HepG2 (cell line): ENCODE data around the gene DYTN. TPM values are rescaled to one million over a fixed set of nuclear protein-coding genes. Genes with fewer than 3 reads are reported as not detected.
A peak's percentile ranks its signal among the peaks of the same experiment; 100 is the strongest.

ENCODE experiments used
- ARID2 ChIP-seq: sonication (generic); formaldehyde crosslinking; IDR thresholded peaks from 2 replicates; pipeline ENCODE4 v1.8.1; 2022; ENCODE audit warnings: mild to moderate bottlenecking, missing genetic modification reagents, borderline replicate concordance
- ARNT2 ChIP-seq: sonication (generic); formaldehyde crosslinking; IDR thresholded peaks from 2 replicates; pipeline ENCODE4 v1.8.0; 2022; ENCODE audit warnings: mild to moderate bottlenecking, low read depth, missing genetic modification reagents, moderate library complexity
- KLF12 ChIP-seq: sonication (generic); formaldehyde crosslinking; IDR thresholded peaks from 2 replicates; pipeline ENCODE4 v1.4.0; 2020; ENCODE audit warnings: missing genetic modification reagents, borderline replicate concordance
- KLF6 ChIP-seq: IDR thresholded peaks from 2 replicates; pipeline ENCODE4 v1.8.0; 2016; ENCODE audit warnings: missing biosample characterization, missing genetic modification reagents
- LCORL ChIP-seq, 2 experiments: fragments of 450-650 bp in 1 of 2; sonication (generic) in 1 of 2; formaldehyde crosslinking in 1 of 2; IDR thresholded peaks; 2 replicates each; pipeline versions ENCODE4 v1.5.0 to v1.6.1; 2017 to 2020; ENCODE audit warnings: antibody characterized with exemption in 1 of 2, missing genetic modification reagents in 1 of 2
- MYC ChIP-seq: sonication (generic); formaldehyde crosslinking; IDR thresholded peaks from 2 replicates; pipeline ENCODE4 v1.9.0; 2021; ENCODE audit warnings: missing genetic modification reagents, borderline replicate concordance
- SSRP1 ChIP-seq: IDR thresholded peaks from 2 replicates; pipeline ENCODE4 v1.6.1; 2016; ENCODE audit warnings: control low read depth
- ZNF160 ChIP-seq: sonication (generic); formaldehyde crosslinking; IDR thresholded peaks from 2 replicates; pipeline ENCODE4 v1.8.0; 2022; ENCODE audit warnings: mild to moderate bottlenecking, inconsistent platforms, missing genetic modification reagents
- ZNF230 ChIP-seq: sonication (generic); formaldehyde crosslinking; IDR thresholded peaks from 2 replicates; pipeline ENCODE4 v1.4.0; 2020; ENCODE audit warnings: mild to moderate bottlenecking, missing genetic modification reagents
- ZNF326 ChIP-seq: sonication (generic); formaldehyde crosslinking; IDR thresholded peaks from 2 replicates; pipeline ENCODE4 v1.4.0; 2020; ENCODE audit warnings: missing genetic modification reagents, borderline replicate concordance
- ZNF333 ChIP-seq: sonication (generic); formaldehyde crosslinking; IDR thresholded peaks from 2 replicates; pipeline ENCODE4 v1.4.0; 2020; ENCODE audit warnings: mild to moderate bottlenecking, missing genetic modification reagents, borderline replicate concordance
- ZNF547 ChIP-seq: sonication (generic); formaldehyde crosslinking; IDR thresholded peaks from 2 replicates; pipeline ENCODE4 v1.5.1; 2020; ENCODE audit warnings: mild to moderate bottlenecking, missing genetic modification reagents
- ZNF670 ChIP-seq: sonication (generic); formaldehyde crosslinking; IDR thresholded peaks from 2 replicates; pipeline ENCODE4 v1.8.0; 2022; ENCODE audit warnings: mild to moderate bottlenecking, missing genetic modification reagents, borderline replicate concordance
- ZNF724P ChIP-seq: sonication (generic); formaldehyde crosslinking; IDR thresholded peaks from 2 replicates; pipeline ENCODE4 v1.8.0; 2022; ENCODE audit warnings: missing genetic modification reagents, borderline replicate concordance
- ZNF773 ChIP-seq: sonication (generic); formaldehyde crosslinking; IDR thresholded peaks from 2 replicates; pipeline ENCODE4 v1.4.0; 2020; ENCODE audit warnings: missing genetic modification reagents, borderline replicate concordance
- ZNF83 ChIP-seq: sonication (generic); formaldehyde crosslinking; IDR thresholded peaks from 2 replicates; pipeline ENCODE4 v1.4.0; 2020; ENCODE audit warnings: missing genetic modification reagents, mild to moderate bottlenecking, borderline replicate concordance
- polyA plus RNA-seq, 8 experiments: library from polyadenylated mRNA; depleted of rRNA in 3 of 8; stranded (reverse) in 7 of 8; unstranded in 1 of 8; fragments of >200 nt; fragmentation: Illumina TruSeq in 4 of 8; extraction: Trizol in 4 of 8; gene quantifications; 2 replicates each; pipeline versions ENCODE4 v1.2.1 to v1.2.3, GENCODE V29; 2011 to 2016; ENCODE audit warnings: low read depth in 4 of 8, missing spikeins in 1 of 8, mixed read lengths in 1 of 8; ENCODE audit not compliant: insufficient read depth in 1 of 8
- total RNA-seq, 5 experiments: library from RNA; depleted of rRNA; stranded (reverse); fragments of >200 nt; fragmentation: Illumina TruSeq; extraction: Trizol; gene quantifications; 2 replicates each; pipeline ENCODE4 v1.2.3, GENCODE V29; 2016; ENCODE audit warnings: low read depth in 1 of 5
- TF ChIP-seq, protein P1 (sequence below): sonication (generic); formaldehyde crosslinking; IDR thresholded peaks from 2 replicates; pipeline ENCODE4 v1.5.1; 2020; ENCODE audit warnings: mild to moderate bottlenecking, missing genetic modification reagents, borderline replicate concordance
- TF ChIP-seq, protein P2 (sequence below): sonication (generic); formaldehyde crosslinking; IDR thresholded peaks from 2 replicates; pipeline ENCODE4 v1.4.0; 2020; ENCODE audit warnings: missing genetic modification reagents, borderline replicate concordance
- TF ChIP-seq, protein P3 (sequence below): sonication (generic); formaldehyde crosslinking; IDR thresholded peaks from 2 replicates; pipeline ENCODE4 v1.5.0; 2020; ENCODE audit warnings: mild to moderate bottlenecking, missing genetic modification reagents

DYTN gene
- total and polyA plus RNA-seq, 2 of the 13 experiments (the other 11 are each of a cell fraction or from before 2014, with no cell fraction given), result not detected

DNA sequence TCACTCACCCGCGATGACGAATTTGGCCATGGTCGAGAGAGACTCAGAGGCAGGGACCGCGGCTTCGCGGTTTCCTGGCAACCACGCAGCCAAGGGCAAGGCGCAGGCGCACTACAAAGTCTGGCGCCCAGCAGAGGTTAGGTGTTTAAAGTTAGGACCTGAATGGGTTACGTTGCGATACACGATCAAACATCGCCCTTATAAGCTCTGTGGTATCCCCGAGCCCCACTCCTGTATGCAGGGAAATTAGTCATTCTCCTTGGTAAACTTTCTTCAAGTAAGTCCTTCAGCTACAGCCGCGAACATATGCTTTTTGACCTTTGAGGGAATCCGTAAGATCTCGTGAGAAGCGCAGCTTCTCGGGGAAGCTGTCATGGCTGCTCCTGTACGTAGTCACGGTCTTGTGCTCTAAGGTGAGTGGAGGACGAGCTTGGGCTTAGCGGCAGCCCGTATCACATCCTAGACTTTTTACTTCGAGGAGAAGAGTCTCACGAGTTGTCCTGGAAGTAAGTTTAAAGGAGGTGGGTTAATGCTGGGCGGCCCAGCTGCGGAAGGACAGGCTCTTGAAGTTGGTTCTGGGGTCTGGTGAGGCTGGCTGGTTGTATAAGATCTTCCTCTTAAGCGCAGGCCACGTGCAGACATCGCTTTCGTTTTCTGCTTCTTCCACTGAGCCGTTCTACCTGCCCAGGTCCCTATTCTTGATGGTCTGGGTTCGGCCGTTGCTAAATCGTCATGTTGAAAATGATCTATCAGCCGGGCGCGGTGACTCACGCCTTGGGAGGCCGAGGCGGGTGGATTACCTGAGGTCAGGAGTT is 47.3 kb upstream of the DYTN start, which contains the start of the genes FASTKD2 and MDH1B (continued):
- TF ChIP-seq, protein P1, sequence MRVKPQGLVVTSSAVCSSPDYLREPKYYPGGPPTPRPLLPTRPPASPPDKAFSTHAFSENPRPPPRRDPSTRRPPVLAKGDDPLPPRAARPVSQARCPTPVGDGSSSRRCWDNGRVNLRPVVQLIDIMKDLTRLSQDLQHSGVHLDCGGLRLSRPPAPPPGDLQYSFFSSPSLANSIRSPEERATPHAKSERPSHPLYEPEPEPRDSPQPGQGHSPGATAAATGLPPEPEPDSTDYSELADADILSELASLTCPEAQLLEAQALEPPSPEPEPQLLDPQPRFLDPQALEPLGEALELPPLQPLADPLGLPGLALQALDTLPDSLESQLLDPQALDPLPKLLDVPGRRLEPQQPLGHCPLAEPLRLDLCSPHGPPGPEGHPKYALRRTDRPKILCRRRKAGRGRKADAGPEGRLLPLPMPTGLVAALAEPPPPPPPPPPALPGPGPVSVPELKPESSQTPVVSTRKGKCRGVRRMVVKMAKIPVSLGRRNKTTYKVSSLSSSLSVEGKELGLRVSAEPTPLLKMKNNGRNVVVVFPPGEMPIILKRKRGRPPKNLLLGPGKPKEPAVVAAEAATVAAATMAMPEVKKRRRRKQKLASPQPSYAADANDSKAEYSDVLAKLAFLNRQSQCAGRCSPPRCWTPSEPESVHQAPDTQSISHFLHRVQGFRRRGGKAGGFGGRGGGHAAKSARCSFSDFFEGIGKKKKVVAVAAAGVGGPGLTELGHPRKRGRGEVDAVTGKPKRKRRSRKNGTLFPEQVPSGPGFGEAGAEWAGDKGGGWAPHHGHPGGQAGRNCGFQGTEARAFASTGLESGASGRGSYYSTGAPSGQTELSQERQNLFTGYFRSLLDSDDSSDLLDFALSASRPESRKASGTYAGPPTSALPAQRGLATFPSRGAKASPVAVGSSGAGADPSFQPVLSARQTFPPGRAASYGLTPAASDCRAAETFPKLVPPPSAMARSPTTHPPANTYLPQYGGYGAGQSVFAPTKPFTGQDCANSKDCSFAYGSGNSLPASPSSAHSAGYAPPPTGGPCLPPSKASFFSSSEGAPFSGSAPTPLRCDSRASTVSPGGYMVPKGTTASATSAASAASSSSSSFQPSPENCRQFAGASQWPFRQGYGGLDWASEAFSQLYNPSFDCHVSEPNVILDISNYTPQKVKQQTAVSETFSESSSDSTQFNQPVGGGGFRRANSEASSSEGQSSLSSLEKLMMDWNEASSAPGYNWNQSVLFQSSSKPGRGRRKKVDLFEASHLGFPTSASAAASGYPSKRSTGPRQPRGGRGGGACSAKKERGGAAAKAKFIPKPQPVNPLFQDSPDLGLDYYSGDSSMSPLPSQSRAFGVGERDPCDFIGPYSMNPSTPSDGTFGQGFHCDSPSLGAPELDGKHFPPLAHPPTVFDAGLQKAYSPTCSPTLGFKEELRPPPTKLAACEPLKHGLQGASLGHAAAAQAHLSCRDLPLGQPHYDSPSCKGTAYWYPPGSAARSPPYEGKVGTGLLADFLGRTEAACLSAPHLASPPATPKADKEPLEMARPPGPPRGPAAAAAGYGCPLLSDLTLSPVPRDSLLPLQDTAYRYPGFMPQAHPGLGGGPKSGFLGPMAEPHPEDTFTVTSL (CRISPR knock-in tag), result no peak
- TF ChIP-seq ZNF83 (CRISPR knock-in tag) (no peak), ARNT2 (CRISPR knock-in tag) (peak; percentile 95; the same call in 1 of the 2 replicates), KLF6 (peak; percentile 91), ZNF724P (CRISPR knock-in tag) (0 out of 2 replicates have a peak, but pooled peaks have one; percentile 11), ARID2 (0 out of 2 replicates have a peak, but pooled peaks have one; percentile 70), ZNF326 (CRISPR knock-in tag) (no peak), ZNF333 (CRISPR knock-in tag) (no peak), MYC (CRISPR knock-in tag) (peak; percentile 94; the same call in 1 of the 2 replicates), SSRP1 (0 out of 2 replicates have a peak, but pooled peaks have one; percentile 66), ZNF670 (peak; percentile 84; the same call in 1 of the 2 replicates), ZNF547 (CRISPR knock-in tag) (peak; percentile 80), LCORL (IDR thresholded peaks at IDR 0.05) (no peak), LCORL (CRISPR knock-in tag; IDR thresholded peaks at IDR 0.05) (peak; percentile 70; the same call in 1 of the 2 replicates), ZNF160 (CRISPR knock-in tag) (peak; percentile 61), ZNF230 (CRISPR knock-in tag) (peak; percentile 34), ZNF773 (no peak), KLF12 (CRISPR knock-in tag) (0 out of 2 replicates have a peak, but pooled peaks have one; percentile 40)
- TF ChIP-seq, protein P2, sequence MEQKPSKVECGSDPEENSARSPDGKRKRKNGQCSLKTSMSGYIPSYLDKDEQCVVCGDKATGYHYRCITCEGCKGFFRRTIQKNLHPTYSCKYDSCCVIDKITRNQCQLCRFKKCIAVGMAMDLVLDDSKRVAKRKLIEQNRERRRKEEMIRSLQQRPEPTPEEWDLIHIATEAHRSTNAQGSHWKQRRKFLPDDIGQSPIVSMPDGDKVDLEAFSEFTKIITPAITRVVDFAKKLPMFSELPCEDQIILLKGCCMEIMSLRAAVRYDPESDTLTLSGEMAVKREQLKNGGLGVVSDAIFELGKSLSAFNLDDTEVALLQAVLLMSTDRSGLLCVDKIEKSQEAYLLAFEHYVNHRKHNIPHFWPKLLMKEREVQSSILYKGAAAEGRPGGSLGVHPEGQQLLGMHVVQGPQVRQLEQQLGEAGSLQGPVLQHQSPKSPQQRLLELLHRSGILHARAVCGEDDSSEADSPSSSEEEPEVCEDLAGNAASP (CRISPR knock-in tag), result peak; percentile 88
- TF ChIP-seq, protein P3, sequence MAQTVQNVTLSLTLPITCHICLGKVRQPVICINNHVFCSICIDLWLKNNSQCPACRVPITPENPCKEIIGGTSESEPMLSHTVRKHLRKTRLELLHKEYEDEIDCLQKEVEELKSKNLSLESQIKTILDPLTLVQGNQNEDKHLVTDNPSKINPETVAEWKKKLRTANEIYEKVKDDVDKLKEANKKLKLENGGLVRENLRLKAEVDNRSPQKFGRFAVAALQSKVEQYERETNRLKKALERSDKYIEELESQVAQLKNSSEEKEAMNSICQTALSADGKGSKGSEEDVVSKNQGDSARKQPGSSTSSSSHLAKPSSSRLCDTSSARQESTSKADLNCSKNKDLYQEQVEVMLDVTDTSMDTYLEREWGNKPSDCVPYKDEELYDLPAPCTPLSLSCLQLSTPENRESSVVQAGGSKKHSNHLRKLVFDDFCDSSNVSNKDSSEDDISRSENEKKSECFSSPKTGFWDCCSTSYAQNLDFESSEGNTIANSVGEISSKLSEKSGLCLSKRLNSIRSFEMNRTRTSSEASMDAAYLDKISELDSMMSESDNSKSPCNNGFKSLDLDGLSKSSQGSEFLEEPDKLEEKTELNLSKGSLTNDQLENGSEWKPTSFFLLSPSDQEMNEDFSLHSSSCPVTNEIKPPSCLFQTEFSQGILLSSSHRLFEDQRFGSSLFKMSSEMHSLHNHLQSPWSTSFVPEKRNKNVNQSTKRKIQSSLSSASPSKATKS, result no peak
